ENCODE data around the gene LRRC2. TPM values are rescaled to one million over a fixed set of nuclear protein-coding genes. Genes with fewer than 3 reads are reported as not detected.
A peak's percentile ranks its signal among the peaks of the same experiment; 100 is the strongest.
"Not testable (repeated sequence)": the region's sequence is repeated elsewhere in the genome, so short reads cannot be mapped to it uniquely, and the experiment has no call there.

Gene LRRC2
- total RNA-seq, 1 donor = under 0.01 TPM

DNA sequence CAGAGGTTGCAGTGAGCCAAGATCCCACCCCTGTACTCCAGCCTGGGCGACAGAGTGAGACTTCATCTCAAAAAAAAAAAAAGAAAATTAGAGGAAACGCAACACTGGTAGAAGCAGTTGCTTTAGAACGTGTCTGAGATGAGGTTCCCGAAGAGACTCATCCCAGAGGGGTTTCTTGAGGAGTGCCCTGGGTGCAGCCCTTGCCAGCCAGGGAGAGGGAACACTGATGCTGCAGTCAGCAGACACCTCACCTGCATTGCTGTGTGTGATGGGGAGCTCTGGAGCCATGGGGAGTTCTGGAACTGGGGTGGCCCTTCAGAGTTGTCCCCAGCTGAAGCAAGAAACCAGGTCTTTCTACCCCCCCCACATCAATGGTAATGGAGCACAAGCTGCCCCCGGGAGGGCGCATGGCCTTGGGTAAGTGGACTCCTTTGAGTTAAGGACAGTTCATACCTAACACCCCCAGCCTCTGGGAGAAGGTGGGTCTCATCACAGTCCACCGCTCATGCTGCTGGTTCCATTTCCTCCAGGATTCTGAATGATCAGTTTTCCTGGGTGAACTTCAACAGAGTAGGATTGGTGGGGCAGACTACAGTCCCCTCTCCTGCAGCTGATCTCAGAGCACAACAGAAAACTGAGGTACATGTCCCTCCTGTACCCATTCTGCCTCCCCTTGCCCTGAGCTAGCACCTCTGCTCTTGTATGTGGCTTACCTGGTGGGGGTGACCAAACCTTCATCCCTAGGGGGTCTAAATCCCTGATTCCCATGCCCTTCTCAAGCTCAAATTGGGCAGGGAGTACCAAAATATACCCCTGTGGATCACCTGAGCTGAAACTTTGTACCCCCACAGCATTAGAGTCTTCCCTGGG is 18.7 kb upstream of the LRRC2 start:
- DNase-seq (ENCODE audit: low read depth in 2 of 3, low spot score in 2 of 3) = no peak

GRCh38 chr3:46580675-46581074 is 14.6 kb upstream of the LRRC2 start:
- no peak for DNase-seq (ENCODE audit: low read depth in 2 of 3, low spot score in 2 of 3)

DNA sequence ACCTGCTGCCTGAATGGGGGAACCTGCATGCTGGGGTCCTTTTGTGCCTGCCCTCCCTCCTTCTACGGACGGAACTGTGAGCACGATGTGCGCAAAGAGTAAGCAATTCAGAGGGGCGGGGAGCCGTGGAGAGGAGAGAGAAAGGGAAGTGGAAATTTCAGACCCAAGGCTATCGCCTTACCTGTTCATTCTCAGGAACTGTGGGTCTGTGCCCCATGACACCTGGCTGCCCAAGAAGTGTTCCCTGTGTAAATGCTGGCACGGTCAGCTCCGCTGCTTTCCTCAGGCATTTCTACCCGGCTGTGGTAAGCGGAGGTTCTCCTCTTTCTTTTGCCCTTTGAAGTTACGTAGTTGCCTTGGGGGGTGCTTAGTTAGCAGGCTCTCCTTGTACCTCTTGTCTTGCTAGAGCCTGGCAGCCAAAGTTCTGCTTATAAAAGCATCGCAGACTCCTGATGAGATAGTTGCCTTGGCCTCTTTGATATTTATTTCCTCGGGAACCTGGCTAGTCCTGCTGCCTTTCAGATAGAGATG is 13.7 kb upstream of the LRRC2 start:
- DNase-seq (ENCODE audit: low read depth in 2 of 3, low spot score in 2 of 3) = no peak

DNA sequence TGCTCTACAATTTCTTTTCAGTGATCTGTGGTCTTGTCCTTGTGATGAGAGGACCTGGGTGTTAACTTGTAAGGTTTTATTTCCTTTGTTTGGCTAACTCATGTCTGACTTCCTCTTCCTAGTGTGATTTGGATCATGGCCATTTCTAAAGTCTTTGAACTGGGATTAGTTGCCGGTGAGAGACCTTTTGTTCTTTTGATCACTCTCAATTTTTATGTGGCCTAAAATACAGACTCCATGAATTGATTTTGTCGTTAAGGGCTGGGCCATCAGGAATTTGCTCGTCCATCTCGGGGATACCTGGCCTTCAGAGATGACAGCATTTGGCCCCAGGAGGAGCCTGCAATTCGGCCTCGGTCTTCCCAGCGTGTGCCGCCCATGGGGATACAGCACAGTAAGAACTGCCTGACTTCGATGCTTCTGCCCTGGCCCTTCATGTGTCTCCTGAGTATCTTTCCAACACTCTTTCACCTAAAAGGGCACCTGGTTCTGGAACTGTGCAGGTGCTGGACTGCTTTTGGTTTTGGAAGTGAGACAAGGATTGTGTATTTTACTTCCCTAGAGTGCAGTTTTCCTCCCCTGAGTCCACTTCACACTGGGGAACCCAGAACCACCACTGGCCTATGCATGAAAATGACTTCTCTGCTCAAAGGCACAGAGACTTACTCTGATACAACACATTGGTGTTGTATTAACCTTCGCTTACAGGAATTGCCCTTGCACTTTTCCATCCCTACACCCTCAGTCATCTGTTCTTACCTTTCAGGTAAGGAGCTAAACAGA is 13.1 kb upstream of the LRRC2 start:
- DNase-seq (ENCODE audit: low read depth in 2 of 3, low spot score in 2 of 3) = peak in 1 of 3 donors; percentile 18

DNA sequence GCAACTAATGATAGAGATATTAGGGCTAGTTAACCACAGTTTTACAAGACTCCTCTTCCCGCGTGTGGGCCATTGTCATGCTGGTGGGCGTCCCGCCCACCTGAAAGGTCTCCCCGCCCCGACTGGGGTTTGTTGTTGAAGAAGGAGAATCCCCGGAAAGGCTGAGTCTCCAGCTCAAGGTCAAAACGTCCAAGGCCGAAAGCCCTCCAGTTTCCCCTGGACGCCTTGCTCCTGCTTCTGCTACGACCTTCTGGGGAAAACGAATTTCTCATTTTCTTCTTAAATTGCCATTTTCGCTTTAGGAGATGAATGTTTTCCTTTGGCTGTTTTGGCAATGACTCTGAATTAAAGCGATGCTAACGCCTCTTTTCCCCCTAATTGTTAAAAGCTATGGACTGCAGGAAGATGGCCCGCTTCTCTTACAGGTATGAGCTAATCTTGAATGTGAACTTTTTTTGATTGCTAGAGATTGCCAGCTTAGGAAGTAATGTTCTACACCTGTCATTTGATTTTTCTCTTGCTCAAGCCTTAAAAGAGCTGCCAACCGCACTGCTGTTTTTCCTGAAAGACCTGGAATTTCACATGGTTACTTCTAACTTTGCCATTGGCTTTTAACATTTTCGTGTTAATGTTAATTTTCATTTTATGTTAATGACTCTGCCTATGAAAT is 11.6 kb upstream of the LRRC2 start:
- DNase-seq (ENCODE audit: low read depth in 2 of 3, low spot score in 2 of 3) = not testable (repeated sequence)

GRCh38 chr3:46576879-46577278 is 10.8 kb upstream of the LRRC2 start:
- DNase-seq (ENCODE audit: low read depth in 2 of 3, low spot score in 2 of 3) = no peak

- no peak for DNase-seq (ENCODE audit: low read depth in 2 of 3, low spot score in 2 of 3)
Observed at GRCh38 chr3:46576386-46576785, 10.3 kb upstream of the LRRC2 start.

- no peak for DNase-seq (ENCODE audit: low read depth in 2 of 3, low spot score in 2 of 3)
Observed at GRCh38 chr3:46575577-46576222, 9.6 kb upstream of the LRRC2 start.

GRCh38 chr3:46574881-46575576 is 8.9 kb upstream of the LRRC2 start:
- DNase-seq (ENCODE audit: low read depth in 2 of 3, low spot score in 2 of 3) = no peak

DNA sequence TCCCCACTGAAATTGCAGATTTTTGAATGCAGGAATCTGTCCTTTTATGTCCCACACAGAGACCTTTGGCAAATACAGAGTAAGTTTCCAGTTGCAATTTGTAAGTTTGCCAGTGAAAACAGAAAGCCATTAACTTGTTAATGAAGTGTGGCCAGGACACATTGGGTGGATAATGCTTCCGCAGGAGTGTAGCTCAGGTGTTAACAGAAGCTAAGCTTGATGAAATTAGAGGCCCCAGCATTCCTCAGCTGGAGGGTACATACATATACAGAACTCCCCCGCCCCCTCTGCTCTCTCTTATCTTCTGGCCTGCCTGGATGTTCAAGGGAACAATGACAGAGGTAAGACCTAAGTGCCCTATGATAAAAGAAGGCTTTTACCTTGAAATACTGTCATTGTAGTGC is 8.1 kb upstream of the LRRC2 start:
- no peak for DNase-seq (ENCODE audit: low read depth in 2 of 3, low spot score in 2 of 3)

DNA sequence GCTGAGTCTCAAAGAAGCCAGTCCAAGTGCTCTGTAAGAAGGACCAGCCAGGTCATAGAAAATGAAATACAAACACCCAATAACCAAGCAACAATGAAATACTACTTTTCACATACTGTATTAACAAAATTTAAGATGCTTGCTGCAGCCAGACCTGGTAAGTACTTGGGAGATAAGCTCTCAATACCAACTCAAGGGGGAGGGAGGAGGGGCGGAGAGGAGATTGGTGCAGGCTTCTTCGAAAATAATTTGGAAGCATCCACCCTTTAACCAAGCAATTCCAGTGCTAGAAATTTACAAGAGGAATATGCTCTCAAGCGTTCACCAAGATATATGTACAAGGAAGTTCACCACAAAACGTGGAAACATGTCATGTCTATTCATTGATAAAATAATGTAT is 7.6 kb upstream of the LRRC2 start:
- DNase-seq (ENCODE audit: low read depth in 2 of 3, low spot score in 2 of 3) = no peak

- DNase-seq (ENCODE audit: low read depth in 2 of 3, low spot score in 2 of 3) = no peak
Observed at GRCh38 chr3:46571684-46572083, 5.6 kb upstream of the LRRC2 start.

DNA sequence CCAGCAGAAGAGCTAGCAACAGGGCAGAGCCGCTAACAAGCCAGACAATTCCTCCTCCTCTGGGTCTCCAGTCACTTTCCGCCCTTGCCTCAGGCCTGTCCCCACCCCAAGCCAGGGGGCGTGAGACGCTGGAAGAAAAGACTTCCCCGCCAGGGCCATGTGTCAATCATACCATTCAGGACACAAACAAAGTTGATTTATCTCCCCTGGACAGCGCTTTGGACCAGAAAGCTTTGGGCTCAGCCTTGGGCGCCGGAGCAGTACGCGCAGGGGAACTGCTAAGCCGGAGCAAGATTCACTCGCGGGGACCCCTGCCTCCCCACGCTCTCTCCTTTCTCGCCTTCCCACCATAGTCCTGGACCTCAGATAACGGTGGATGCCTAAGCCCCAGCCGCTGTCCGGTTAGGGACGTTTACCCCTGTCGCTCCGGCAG is 479 bp downstream of the LRRC2 start:
- DNase-seq (ENCODE audit: low read depth in 2 of 3, low spot score in 2 of 3) = peak in 1 of 3 donors; percentile 9

DNA sequence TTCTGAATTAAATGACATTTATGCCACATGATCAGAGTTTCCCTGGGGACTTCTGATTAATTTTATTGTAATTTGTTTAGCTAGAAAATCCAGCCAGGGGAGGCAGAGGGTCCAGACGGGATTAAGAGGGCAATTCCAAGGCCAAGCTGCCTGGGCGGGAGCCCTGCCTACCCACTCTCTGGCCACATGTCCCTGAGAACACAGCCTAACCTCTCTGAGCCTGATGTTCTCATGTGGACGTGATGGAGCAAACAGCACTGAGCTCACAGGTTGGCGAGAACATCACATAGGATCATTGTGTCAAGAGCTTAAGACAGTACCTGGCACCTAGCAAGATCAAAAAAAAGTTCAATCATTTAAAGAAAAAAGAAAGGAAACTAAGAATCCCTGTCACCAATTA is 1.0 kb downstream of the LRRC2 start:
- DNase-seq (ENCODE audit: low read depth in 2 of 3, low spot score in 2 of 3) = no peak

GRCh38 chr3:46564190-46565021 is 1.7 kb downstream of the LRRC2 start:
- DNase-seq (ENCODE audit: low read depth in 2 of 3, low spot score in 2 of 3) = no peak

DNA sequence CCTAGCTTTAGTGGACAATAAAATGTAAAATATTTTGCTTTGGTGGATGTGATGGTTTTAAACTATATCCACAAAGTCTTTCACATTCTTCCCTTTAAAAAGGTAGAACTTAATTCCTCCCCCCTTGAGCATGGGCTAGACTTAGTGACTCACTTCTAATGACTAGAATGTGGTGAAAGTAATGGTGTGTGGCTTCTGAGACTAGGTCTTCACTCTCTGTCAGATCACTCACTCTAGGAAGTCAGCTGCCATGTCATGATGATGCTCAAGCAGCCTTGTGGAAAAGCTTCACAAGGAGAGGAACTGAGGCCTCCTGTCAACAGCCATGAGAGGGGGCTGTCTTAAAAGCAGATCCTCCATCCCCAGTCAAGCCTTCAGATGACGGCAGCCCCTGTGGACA is 4.2 kb downstream of the LRRC2 start:
- DNase-seq (ENCODE audit: low read depth in 2 of 3, low spot score in 2 of 3) = no peak

DNA sequence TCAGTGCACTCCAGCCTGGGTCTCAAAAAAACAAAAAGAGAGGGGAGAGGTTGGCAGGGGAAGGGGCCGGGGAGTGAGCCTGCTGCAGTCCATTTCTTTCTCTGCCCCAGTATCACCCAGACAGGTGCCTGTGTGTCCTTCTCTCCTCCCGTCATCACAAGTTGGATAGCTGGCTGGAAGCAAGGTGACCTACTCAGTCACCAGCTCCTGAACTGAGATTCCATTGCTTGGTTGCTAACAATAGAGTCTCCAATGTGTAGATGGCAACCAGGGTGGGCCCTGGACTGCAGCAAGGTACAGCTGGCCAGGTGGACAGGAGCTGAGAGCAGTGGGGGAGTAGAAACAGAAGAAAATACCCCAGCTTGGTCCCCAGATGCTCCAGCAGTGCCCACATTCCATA is 4.6 kb downstream of the LRRC2 start:
- no peak for DNase-seq (ENCODE audit: low read depth in 2 of 3, low spot score in 2 of 3)

- DNase-seq (ENCODE audit: low read depth in 2 of 3, low spot score in 2 of 3) = no peak
Observed at GRCh38 chr3:46559091-46559704, 6.9 kb downstream of the LRRC2 start.
